Stomach smooth muscle (tissue), 2 donors: Measurements from ENCODE around the gene NPDC1.

ENCODE experiments used
- H3K27ac ChIP-seq: one replicate; pipeline ENCODE4 v1.7.0; 2013; ENCODE audit warnings: mild to moderate bottlenecking, low read length, inconsistent platforms
- H3K27me3 ChIP-seq, 2 donors: one replicate each; pipeline ENCODE4 v1.7.0; 2013; ENCODE audit warnings: low read length in 2 of 2; ENCODE audit not compliant: insufficient read depth in 2 of 2, control insufficient read depth in 1 of 2
- H3K36me3 ChIP-seq, 2 donors: one replicate each; pipeline ENCODE4 v1.7.0; 2013; ENCODE audit warnings: low read length in 2 of 2; ENCODE audit not compliant: control insufficient read depth in 2 of 2, insufficient read depth in 2 of 2
- H3K4me1 ChIP-seq: one replicate; pipeline ENCODE4 v1.7.0; 2013; ENCODE audit warnings: low read length; ENCODE audit not compliant: control insufficient read depth, insufficient read depth
- H3K4me3 ChIP-seq, 2 donors: one replicate each; pipeline ENCODE4 v1.7.0; 2013; ENCODE audit warnings: low read length in 2 of 2
- H3K9ac ChIP-seq, 2 donors: one replicate each; pipeline ENCODE4 v1.7.0; 2013; ENCODE audit warnings: low read length in 2 of 2, mild to moderate bottlenecking in 1 of 2
- H3K9me3 ChIP-seq, 2 donors: one replicate each; pipeline ENCODE4 v1.7.0; 2013; ENCODE audit warnings: low read length in 2 of 2; ENCODE audit not compliant: control insufficient read depth in 2 of 2
- donor health status: healthy.
- donor health status: Pancreatic carcinoma.

Gene NPDC1

GRCh38 chr9:137054932-137055384 is 9.0 kb upstream of the NPDC1 start:
- Histone ChIP-seq H3K36me3 (no peaks in the 10 kb centered on the region), H3K9me3 (no peaks in the 10 kb centered on the region), H3K4me3 (peak overlapping the region in 1 of 2 donors; percentile 44), H3K9ac (no peak overlapping the region), H3K27me3 (peaks cover 23 to 37% of the 10 kb centered on the region in 2 donors), H3K27ac (no peak overlapping the region), H3K4me1 (peaks cover 37% of the 10 kb centered on the region)

GRCh38 chr9:137053944-137054931 is 8.3 kb upstream of the NPDC1 start, which contains the start of gene ENTPD2:
Gene ENTPD2, minus strand, starts transcription at chr9:137054061. Its CDS starts 64 bp downstream, at chr9:137053997.
- peaks cover 29 to 44% of the 10 kb centered on the region in 2 donors for H3K27me3 ChIP-seq
- H3K27ac ChIP-seq: no peak within 1 kb of the TSS
- H3K36me3 ChIP-seq: no peaks in the 10 kb centered on the region
- H3K9me3 ChIP-seq: no peaks in the 10 kb centered on the region
- peak within 1 kb of the TSS in 1 of 2 donors; percentile 40 for H3K4me3 ChIP-seq
- H3K9ac ChIP-seq: no peak within 1 kb of the TSS
- peaks cover 37% of the 10 kb centered on the region for H3K4me1 ChIP-seq

DNA sequence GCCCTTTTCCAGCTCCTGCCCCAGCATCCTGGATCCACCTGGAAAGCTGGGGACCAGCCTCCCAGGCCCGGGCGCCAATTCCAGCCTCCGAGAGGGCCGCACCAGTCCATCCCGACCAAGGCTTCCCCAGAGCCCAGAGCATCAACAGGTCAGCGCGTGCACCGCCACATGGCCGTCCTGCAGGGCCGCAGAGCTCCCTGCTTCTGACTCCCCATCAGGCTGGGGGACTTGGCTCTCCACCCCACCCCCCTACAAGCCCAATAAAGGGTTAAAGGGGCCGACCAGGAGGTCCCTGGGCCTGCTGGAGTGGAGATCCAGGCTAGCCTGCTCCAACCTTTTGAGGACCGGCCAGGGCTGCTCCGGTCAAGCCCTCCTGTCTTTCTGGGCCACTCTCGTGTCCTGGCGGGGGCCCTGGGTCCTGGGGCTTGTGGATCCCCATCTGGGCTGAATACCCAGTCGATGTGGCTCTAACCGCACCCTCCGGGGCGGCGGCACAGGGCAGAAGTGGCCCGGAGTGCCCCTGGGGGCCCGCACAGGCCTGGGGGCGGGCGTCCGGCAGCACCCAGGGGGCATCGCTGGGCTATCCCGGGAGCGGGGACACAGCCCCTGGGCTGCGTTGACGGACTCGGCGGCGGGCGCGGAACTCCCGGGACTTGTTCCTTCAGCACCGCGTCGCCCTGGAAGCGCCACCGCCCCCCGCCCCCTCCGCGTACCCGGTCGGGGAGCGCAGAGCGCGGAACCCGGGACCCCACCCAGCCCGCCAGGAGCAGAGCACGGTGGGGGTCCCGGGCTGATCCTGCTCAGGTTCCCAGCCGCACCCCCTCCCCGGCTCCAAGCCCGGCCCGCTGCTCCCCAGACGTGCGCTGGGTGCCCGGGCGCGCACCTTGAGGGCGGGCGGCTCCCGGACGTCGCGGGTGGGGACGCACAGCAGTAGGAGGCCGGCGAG is 7.3 kb upstream of the NPDC1 start:
- H3K36me3 ChIP-seq: no peaks in the 10 kb centered on the region
- H3K4me1 ChIP-seq: peaks cover 41% of the 10 kb centered on the region
- no peak overlapping the region for H3K27ac ChIP-seq
- no peaks in the 10 kb centered on the region for H3K9me3 ChIP-seq
- peak overlapping the region in 1 of 2 donors; percentile 40 for H3K4me3 ChIP-seq
- H3K9ac ChIP-seq: no peak overlapping the region
- H3K27me3 ChIP-seq: peaks cover 33 to 51% of the 10 kb centered on the region in 2 donors

- no peak overlapping the region for H3K9ac ChIP-seq
- no peaks in the 10 kb centered on the region for H3K9me3 ChIP-seq
- H3K36me3 ChIP-seq: no peaks in the 10 kb centered on the region
- no peak overlapping the region for H3K4me3 ChIP-seq
- peaks cover 42 to 61% of the 10 kb centered on the region in 2 donors for H3K27me3 ChIP-seq
- H3K4me1 ChIP-seq: peaks cover 43% of the 10 kb centered on the region
- H3K27ac ChIP-seq: no peak overlapping the region
These were observed 6.3 kb upstream of the NPDC1 start for GRCh38 chr9:137052293-137052692.

DNA sequence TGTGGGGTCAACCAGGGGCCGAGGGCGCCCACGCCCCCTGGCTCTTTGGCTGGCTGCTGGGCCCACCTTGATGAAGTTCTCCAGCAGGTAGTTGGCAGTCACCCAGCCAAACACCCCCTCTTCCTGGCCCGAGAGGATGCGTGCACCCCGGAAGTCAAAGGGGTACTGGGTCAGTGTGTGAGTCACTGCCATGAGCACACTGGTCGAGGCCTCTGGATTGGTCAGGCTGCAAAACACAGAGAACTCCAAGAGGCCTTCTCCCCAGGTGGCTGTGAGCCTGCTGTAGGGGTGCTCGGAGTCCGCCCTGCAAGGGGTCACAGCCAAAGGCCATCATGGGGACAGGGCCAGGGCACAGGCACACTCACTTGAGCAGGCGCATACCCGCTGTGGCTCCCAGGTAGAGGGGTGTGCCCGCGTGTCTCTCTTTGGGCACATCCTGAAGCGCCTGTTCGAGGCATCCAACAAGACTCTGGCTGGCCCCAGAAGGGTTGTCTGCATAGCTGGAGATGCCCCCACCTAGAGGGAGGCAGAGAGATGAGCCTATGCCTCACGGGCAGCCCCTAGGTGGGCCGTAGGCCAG is 5.3 kb upstream of the NPDC1 start:
- Histone ChIP-seq H3K27ac (no peak overlapping the region), H3K9me3 (no peaks in the 10 kb centered on the region), H3K4me1 (peaks cover 44% of the 10 kb centered on the region), H3K4me3 (no peak overlapping the region), H3K36me3 (no peaks in the 10 kb centered on the region), H3K9ac (no peak overlapping the region), H3K27me3 (peaks cover 44 to 63% of the 10 kb centered on the region in 2 donors)

- H3K27me3 ChIP-seq: peaks cover 44 to 63% of the 10 kb centered on the region in 2 donors
- H3K36me3 ChIP-seq: no peaks in the 10 kb centered on the region
- no peaks in the 10 kb centered on the region for H3K9me3 ChIP-seq
- no peak overlapping the region for H3K27ac ChIP-seq
- H3K4me3 ChIP-seq: no peak overlapping the region
- H3K4me1 ChIP-seq: peaks cover 42% of the 10 kb centered on the region
- no peak overlapping the region for H3K9ac ChIP-seq
These were observed 4.6 kb upstream of the NPDC1 start for GRCh38 chr9:137050570-137050969.

- H3K4me1 ChIP-seq: peaks cover 40% of the 10 kb centered on the region
- peaks cover 44 to 63% of the 10 kb centered on the region in 2 donors for H3K27me3 ChIP-seq
- no peak overlapping the region for H3K27ac ChIP-seq
- H3K9me3 ChIP-seq: no peaks in the 10 kb centered on the region
- H3K9ac ChIP-seq: no peak overlapping the region
- no peak overlapping the region for H3K4me3 ChIP-seq
- no peaks in the 10 kb centered on the region for H3K36me3 ChIP-seq
These were observed 3.8 kb upstream of the NPDC1 start for GRCh38 chr9:137049544-137050449.

- Histone ChIP-seq H3K9me3 (no peaks in the 10 kb centered on the region), H3K4me3 (no peak overlapping the region), H3K36me3 (no peaks in the 10 kb centered on the region), H3K27me3 (peaks cover 44 to 63% of the 10 kb centered on the region in 2 donors), H3K4me1 (peaks cover 40% of the 10 kb centered on the region), H3K9ac (no peak overlapping the region), H3K27ac (no peak overlapping the region)
These were observed 2.9 kb upstream of the NPDC1 start for GRCh38 chr9:137048655-137049543.
